K562 (cell line): ENCODE results near the gene RGR. TPM values are rescaled to one million over a fixed set of nuclear protein-coding genes. Genes with fewer than 3 reads are reported as not detected.

Source experiments
- ATAC-seq: fragments of 200-7000 bp; cut with Tn5 transposase; 3 replicates; pipeline ENCODE4 v1.9.1; 2020; ENCODE audit warnings: moderate library complexity
- BruUV-seq: library from RNA; stranded (reverse); fragments of 400-500 nt; replicated peaks from 2 replicates; lab custom pipeline; 2021; lab: Mats Ljungman, UMichigan
- CTCF ChIA-PET: fragments of 300-600 bp; formaldehyde crosslinking; extraction: SDS; loops from one replicate; lab custom pipeline; 2021; ENCODE audit warnings: low intra/inter-chr PET ratio; lab: Yijun Ruan, JAX
- POLR2A ChIA-PET: fragments of 300-600, 350-650 bp; sonication (Branson Sonifier 250); formaldehyde crosslinking; extraction: SDS; loops from one replicate; lab custom pipeline; 2021; ENCODE audit warnings: antibody characterized with exemption, inconsistent platforms; lab: Yijun Ruan, JAX
- DNase-seq, 4 experiments: peaks; one replicate each; pipeline versions ENCODE4 v3.0.0 to v3.0.0-alpha.2; 2011 to 2018; ENCODE audit warnings: low spot score in 3 of 4, mixed read lengths in 3 of 4; ENCODE audit errors: extremely low read depth in 1 of 4
- FAIRE-seq: peaks from 2 replicates; lab custom pipeline; 2011; peaks lifted over from hg19 to GRCh38; lab: Jason Lieb, UNC
- H2AFZ ChIP-seq: 2 replicates; pipeline ENCODE4 v1.6.0; 2011; ENCODE audit warnings: low read depth, low read length, control low read depth, inconsistent platforms
- H3K27ac ChIP-seq: fragments of 200-600 bp; 3 replicates; pipeline ENCODE4 v1.8.0; 2011; ENCODE audit warnings: low read depth, mild to moderate bottlenecking, control low read depth, inconsistent platforms, low read length, moderate library complexity, mixed read lengths; ENCODE audit errors: extremely low read depth
- H3K27me3 ChIP-seq, 2 experiments: fragments of 300-600 bp in 1 of 2; 2 replicates in 1 of 2; 3 replicates in 1 of 2; pipeline versions ENCODE4 v1.6.0 to v1.8.0; 2011; ENCODE audit warnings: inconsistent platforms in 2 of 2, low read length in 2 of 2, mild to moderate bottlenecking in 1 of 2, mixed read lengths in 1 of 2, moderate library complexity in 1 of 2; ENCODE audit not compliant: control insufficient read depth in 2 of 2, insufficient read depth in 2 of 2
- H3K36me3 ChIP-seq: fragments of 300-600 bp; 3 replicates; pipeline ENCODE4 v1.8.0; 2011; ENCODE audit warnings: mild to moderate bottlenecking, low read length, inconsistent platforms; ENCODE audit not compliant: control insufficient read depth, insufficient read depth
- H3K4me1 ChIP-seq, 2 experiments: fragments of 200-600 bp in 1 of 2; replicated peaks in 1 of 2; 2 replicates in 1 of 2; 3 replicates in 1 of 2; pipeline versions ENCODE4 v1.5.1 to v1.8.0; 2011; ENCODE audit warnings: inconsistent platforms in 2 of 2, low read length in 2 of 2, mild to moderate bottlenecking in 1 of 2, mixed read lengths in 1 of 2, moderate library complexity in 1 of 2; ENCODE audit not compliant: control insufficient read depth in 2 of 2, insufficient read depth in 2 of 2
- H3K4me2 ChIP-seq: 2 replicates; pipeline ENCODE4 v1.6.1; 2011; ENCODE audit warnings: low read length, control low read depth, inconsistent platforms, mixed read lengths; ENCODE audit not compliant: insufficient read depth
- H3K4me3 ChIP-seq: fragments of 200-600 bp; sonication (generic), shearing (Covaris generic); 2 replicates; pipeline ENCODE4 v1.5.1; 2016; ENCODE audit warnings: control low read depth, inconsistent platforms
- H3K79me2 ChIP-seq: fragments of 200-600 bp; 3 replicates; pipeline ENCODE4 v1.8.0; 2011; ENCODE audit warnings: low read length, inconsistent platforms; ENCODE audit not compliant: control insufficient read depth, insufficient read depth
- H3K9ac ChIP-seq, 2 experiments: 2 replicates each; pipeline versions ENCODE4 v1.6.0 to v1.6.1; 2011; ENCODE audit warnings: low read depth in 2 of 2, low read length in 2 of 2, control low read depth in 1 of 2, inconsistent platforms in 1 of 2, mild to moderate bottlenecking in 1 of 2, mixed read lengths in 1 of 2; ENCODE audit not compliant: insufficient read depth in 1 of 2
- H3K9me1 ChIP-seq: one replicate; pipeline ENCODE4 v1.6.0; 2011; ENCODE audit warnings: inconsistent platforms, mild to moderate bottlenecking, low read length, moderate library complexity; ENCODE audit not compliant: control insufficient read depth, insufficient read depth
- H3K9me3 ChIP-seq: replicated peaks from 2 replicates; pipeline ENCODE4 v1.5.1; 2011; ENCODE audit warnings: low read depth, low read length, inconsistent platforms; ENCODE audit not compliant: control insufficient read depth, insufficient read depth
- H4K20me1 ChIP-seq: replicated peaks from 2 replicates; pipeline ENCODE4 v1.6.1; 2011; ENCODE audit warnings: low read length, inconsistent platforms, mixed read lengths; ENCODE audit not compliant: control insufficient read depth, insufficient read depth
- CBFB ChIP-seq: sonication (generic); formaldehyde crosslinking; IDR thresholded peaks from 2 replicates; pipeline ENCODE4 v1.4.0; 2020; ENCODE audit warnings: mild to moderate bottlenecking, missing genetic modification reagents
- E2F6 ChIP-seq, 2 experiments: IDR thresholded peaks; 2 replicates each; pipeline ENCODE4 v1.6.1; 2011; ENCODE audit warnings: borderline replicate concordance in 1 of 2, control low read depth in 1 of 2, low read depth in 1 of 2, low read length in 1 of 2, mild to moderate bottlenecking in 1 of 2, mixed read lengths in 1 of 2, moderate library complexity in 1 of 2; ENCODE audit not compliant: insufficient read depth in 1 of 2, insufficient read length in 1 of 2, poor library complexity in 1 of 2, severe bottlenecking in 1 of 2; ENCODE audit errors: extremely low read depth in 1 of 2
- ETV6 ChIP-seq, 3 experiments: fragments of 150-350 bp in 1 of 3; sonication (generic) in 1 of 3; formaldehyde crosslinking in 1 of 3; IDR thresholded peaks; 2 replicates each; pipeline versions ENCODE4 v1.6.1 to v1.8.0; 2014 to 2022; ENCODE audit warnings: borderline replicate concordance in 2 of 3, low read depth in 2 of 3, antibody characterized with exemption in 1 of 3, low read length in 1 of 3, mild to moderate bottlenecking in 1 of 3, missing genetic modification reagents in 1 of 3
- PHF20 ChIP-seq: fragments of 450-650 bp; IDR thresholded peaks from 2 replicates; pipeline ENCODE4 v1.6.1; 2018; ENCODE audit not compliant: partially characterized antibody
- SRSF1 ChIP-seq: fragments of 200-400 bp; formaldehyde crosslinking; IDR thresholded peaks from 2 replicates; pipeline ENCODE4 v1.6.1; 2017; ENCODE audit warnings: mild to moderate bottlenecking, low read depth, low read length, moderate library complexity
- SRSF7 ChIP-seq: fragments of 200-400 bp; formaldehyde crosslinking; optimal IDR thresholded peaks from 2 replicates; pipeline ENCODE3; 2017; ENCODE audit warnings: mild to moderate bottlenecking, low read depth, low read length
- TBP ChIP-seq: optimal IDR thresholded peaks from 2 replicates; pipeline ENCODE3; 2011; ENCODE audit warnings: low read depth, low read length, improper control_type of control experiment
- TFE3 ChIP-seq: fragments of 450-650 bp; formaldehyde crosslinking; IDR thresholded peaks from 2 replicates; pipeline ENCODE4 v1.4.0; 2020; ENCODE audit warnings: mild to moderate bottlenecking, mixed read lengths
- XRCC3 ChIP-seq: fragments of 450-650 bp; IDR thresholded peaks from 2 replicates; pipeline ENCODE4 v1.6.1; 2017; ENCODE audit warnings: mild to moderate bottlenecking, moderate library complexity
- ZBTB17 ChIP-seq: fragments of 450-650 bp; formaldehyde crosslinking; IDR thresholded peaks from 2 replicates; pipeline ENCODE4 v1.4.0; 2020; ENCODE audit warnings: mild to moderate bottlenecking
- ZNF507 ChIP-seq: conservative IDR thresholded peaks from 2 replicates; pipeline ENCODE4 v1.6.1; 2017; ENCODE audit warnings: missing genetic modification characterization, missing compliant biosample characterization
- WGBS: fragments of 100-300 bp; shearing (Covaris generic); methylation state at CpG from one replicate; pipeline ENCODE4 v1.1.6; 2016; ENCODE audit warnings: low coverage, mixed read lengths; ENCODE audit not compliant: insufficient coverage; ENCODE audit errors: missing lambda C conversion rate; 5-methylcytosine and 5-hydroxymethylcytosine counted together
- in situ Hi-C: fragments of 300-500 bp; cut with MboI; formaldehyde crosslinking; loops from 4 replicates; pipeline ENCODE4 v1.15.0; 2018; ENCODE audit warnings: inconsistent platforms, mixed read lengths
- intact Hi-C: fragments of 100-400 bp; cut with micrococcal nuclease; formaldehyde crosslinking; loops from 2 replicates; pipeline ENCODE4 v1.14.2; 2022
- polyA plus RNA-seq, 8 experiments: library from polyadenylated mRNA; depleted of rRNA in 4 of 8; stranded (reverse) in 5 of 8; unstranded in 3 of 8; fragments of >200 nt; fragmentation: Nextera tagmentation in 2 of 8; fragmentation: Illumina TruSeq in 1 of 8; extraction: Ambion mirVana in 2 of 8; extraction: Trizol in 1 of 8; gene quantifications; 2 replicates each; pipeline versions ENCODE4 v1.2.1 to v1.2.3, GENCODE V29; 2011 to 2014; ENCODE audit warnings: inconsistent platforms in 1 of 8, missing spikeins in 1 of 8
- total RNA-seq, 7 experiments: library from RNA; depleted of rRNA in 6 of 7; stranded (reverse); fragments of >200 nt in 6 of 7; fragmentation: Illumina TruSeq in 2 of 7; extraction: Trizol in 2 of 7; gene quantifications; 2 replicates each; pipeline versions ENCODE4 v1.2.1 to v1.2.3, GENCODE V29; 2011 to 2021; ENCODE audit warnings: low replicate concordance in 1 of 7

Gene RGR
- total and polyA plus RNA-seq, 9 of the 15 experiments (the other 6 are each of a cell fraction or from before 2014, with no cell fraction given) = not detected

DNA sequence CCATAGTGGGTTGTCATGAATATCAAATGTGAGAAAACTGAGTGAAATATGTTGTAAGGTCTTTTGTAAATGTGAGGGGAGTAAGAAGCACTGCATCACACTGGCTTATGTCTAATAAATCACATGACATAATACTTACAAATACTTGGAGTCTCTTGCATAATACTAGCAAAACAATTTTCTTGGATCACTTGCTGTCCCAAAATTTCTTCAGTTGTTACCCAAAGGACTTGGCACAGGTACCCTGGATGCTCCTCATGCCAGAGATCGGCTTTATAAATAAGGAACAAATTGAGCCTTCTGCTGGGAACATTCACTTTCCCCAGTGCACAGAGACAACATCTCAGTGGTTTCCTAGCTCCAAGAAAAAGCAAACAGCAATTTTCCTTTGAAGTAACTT is 14.5 kb upstream of the RGR start:
- no peak overlapping the region for H3K27ac ChIP-seq
- CTCF ChIA-PET = no interaction called here
- no TSS peak for BruUV-seq
- DNase-seq = no peak
- no peak overlapping the region for H3K9ac ChIP-seq
- no peak for FAIRE-seq
- no peaks in the 10 kb centered on the region for H3K4me1 ChIP-seq
- peaks cover 8 to 27% of the 10 kb centered on the region in 2 experiments; a peak in 4 of 5 replicates for H3K27me3 ChIP-seq
- H2AFZ ChIP-seq = no peak overlapping the region
- 0% methylated on average over 1 of the region's 1 CpG for WGBS
- no peaks in the 10 kb centered on the region for H3K79me2 ChIP-seq
- no peak overlapping the region for H3K4me2 ChIP-seq
- H3K4me3 ChIP-seq = no peak overlapping the region
- no peaks in the 10 kb centered on the region for H3K9me3 ChIP-seq
- TF ChIP-seq TFE3 (CRISPR knock-in tag) (peak; percentile 56), ZNF507 (tag) (no peak)
- intact Hi-C loops (no loop called here), in situ Hi-C loops (no loop called here)
- H3K36me3 ChIP-seq = no peaks in the 10 kb centered on the region
- H4K20me1 ChIP-seq = no peaks in the 10 kb centered on the region
- H3K9me1 ChIP-seq = no peaks in the 10 kb centered on the region
- ATAC-seq = no peak
- POLR2A ChIA-PET = no interaction called here

GRCh38 chr10:84232376-84232775 is 12.5 kb upstream of the RGR start:
- Histone ChIP-seq H2AFZ (no peak overlapping the region), H3K36me3 (no peaks in the 10 kb centered on the region), H3K27me3 (peaks cover 13 to 36% of the 10 kb centered on the region in 2 experiments; a peak in 4 of 5 replicates), H3K4me1 (peaks cover 0 to 4% of the 10 kb centered on the region in 2 experiments; a peak in 2 of 5 replicates), H3K4me3 (no peak overlapping the region), H3K9me3 (no peaks in the 10 kb centered on the region), H3K9ac (0 out of 4 replicates have a peak overlapping the region, but pooled peaks of 1 of the 2 experiments have one; percentile 12), H3K27ac (no peak overlapping the region)
- in situ Hi-C loops = no loop called here
- no peak for DNase-seq
- intact Hi-C loops = no loop called here
- TF ChIP-seq PHF20 (no peak), SRSF1 (no peak), CBFB (CRISPR knock-in tag) (no peak), XRCC3 (no peak), ZBTB17 (CRISPR knock-in tag) (no peak), E2F6 (IDR thresholded peaks at IDR 0.05; ENCODE audit: borderline replicate concordance in 1 of 2, extremely low read depth in 1 of 2, insufficient read depth in 1 of 2, insufficient read length in 1 of 2, low read depth in 1 of 2, low read length in 1 of 2, poor library complexity in 1 of 2, severe bottlenecking in 1 of 2) (no peak), SRSF7 (no peak), TBP (no peak), ETV6 (IDR thresholded peaks at IDR 0.05; ENCODE audit: borderline replicate concordance in 1 of 2, low read depth in 2 of 2, low read length in 1 of 2) (no peak), ETV6 (CRISPR knock-in tag; IDR thresholded peaks at IDR 0.05; ENCODE audit: borderline replicate concordance) (no peak)
- TF ChIP-seq, all 486 proteins: peak for 0
- ATAC-seq = no peak; the same call in 2 of the 3 replicates
- ChIA-PET POLR2A (interaction anchor here (3.1 kb wide), 1 partner anchor 14 kb away, joined by 13 read pairs; the partner anchor contains the start of gene RGR), CTCF (no interaction called here)
- H3K4me2 ChIP-seq = no peak overlapping the region
- BruUV-seq = no TSS peak
- no peak for FAIRE-seq
- no peaks in the 10 kb centered on the region for H3K9me1 ChIP-seq
- WGBS = 2% methylated on average over 10 of the region's 10 CpGs
- H4K20me1 ChIP-seq = no peaks in the 10 kb centered on the region
- H3K79me2 ChIP-seq = no peaks in the 10 kb centered on the region
